HG03432 (cell line): ENCODE measurements around the gene VSIG10L.
A peak's percentile ranks its signal among the peaks of the same experiment; 100 is the strongest.

ENCODE experiments used
- ATAC-seq: cut with Tn5 transposase; IDR thresholded peaks from one replicate; pipeline ENCODE4 v1.9.1; 2021; ENCODE audit warnings: mild to moderate bottlenecking, moderate library complexity; ENCODE audit not compliant: unreplicated experiment

VSIG10L gene

GRCh38 chr19:51339313-51339686 lies 2.6 kb downstream of the VSIG10L start:
- no peak for ATAC-seq

GRCh38 chr19:51338563-51339312 lies 3.2 kb downstream of the VSIG10L start:
- peak; percentile 64 for ATAC-seq

- ATAC-seq = no peak
Measured at GRCh38 chr19:51337861-51338562, 3.9 kb downstream of the VSIG10L start.

- no peak for ATAC-seq
Measured at GRCh38 chr19:51337141-51337860, 4.6 kb downstream of the VSIG10L start.

- ATAC-seq = no peak
Measured at GRCh38 chr19:51333836-51334460, 8.0 kb downstream of the VSIG10L start.

- ATAC-seq = no peak
Measured at GRCh38 chr19:51331716-51332115, 10.2 kb downstream of the VSIG10L start.

- no peak for ATAC-seq
Measured at GRCh38 chr19:51331193-51331592, 10.7 kb downstream of the VSIG10L start.

GRCh38 chr19:51330366-51330765 lies 11.6 kb downstream of the VSIG10L start:
- no peak for ATAC-seq

- no peak for ATAC-seq
Measured at GRCh38 chr19:51329411-51329810, 12.5 kb downstream of the VSIG10L start.

GRCh38 chr19:51327066-51328001 lies 14.6 kb downstream of the VSIG10L start:
- no peak for ATAC-seq

GRCh38 chr19:51326216-51327065 lies 15.5 kb downstream of the VSIG10L start:
- ATAC-seq = no peak

GRCh38 chr19:51325161-51325976 lies 16.6 kb downstream of the VSIG10L start:
- no peak for ATAC-seq

- ATAC-seq = no peak
Measured at GRCh38 chr19:51324167-51324481, 17.8 kb downstream of the VSIG10L start.

- no peak for ATAC-seq
Measured at GRCh38 chr19:51323481-51324166, 18.3 kb downstream of the VSIG10L start.

GRCh38 chr19:51321799-51322198 lies 20.1 kb downstream of the VSIG10L start:
- ATAC-seq = no peak

- no peak for ATAC-seq
Measured at GRCh38 chr19:51320280-51320657, 21.7 kb downstream of the VSIG10L start.

- no peak for ATAC-seq
Measured at GRCh38 chr19:51319649-51320279, 22.2 kb downstream of the VSIG10L start.
